Measurements from ENCODE around the gene NHERF1. TPM values are rescaled to one million over a fixed set of nuclear protein-coding genes. Genes with fewer than 3 reads are reported as not detected.

NHERF1 gene
- total and polyA plus RNA-seq, 7 donors: 2.4 to 37.1 (median 4.9) TPM

GRCh38 chr17:74734256-74734655 is 14.2 kb upstream of the NHERF1 start:
- DNase-seq (no peak), ATAC-seq (no peak)
- Histone ChIP-seq H3K9me3 (no peaks in the 10 kb centered on the region), H3K27me3 (ENCODE audit: insufficient read depth in 3 of 3, low read length in 2 of 3) (peaks cover 0 to 66% (median 27%) of the 10 kb centered on the region in 3 donors), H3K4me3 (no peak overlapping the region), H3K4me1 (no peaks in the 10 kb centered on the region), H3K27ac (no peak overlapping the region), H3K36me3 (ENCODE audit: insufficient read depth in 1 of 2, low read depth in 1 of 2) (no peaks in the 10 kb centered on the region)
- no peak for TF ChIP-seq CTCF (IDR thresholded peaks at IDR 0.05)
- intact Hi-C loops (cut with DNase I): no loop called here
- 93 to 98% (median 95%) methylated on average over 3 of the region's 3 CpGs for WGBS, 3 donors

GRCh38 chr17:74736513-74737298 is 11.7 kb upstream of the NHERF1 start, which contains the start of gene RAB37:
RAB37 (plus strand) TSS chr17:74737256; CDS start chr17:74737273, 17 bp downstream.
- Histone ChIP-seq H3K27ac (no peak within 1 kb of the TSS), H3K4me3 (peak within 1 kb of the TSS; percentile 50), H3K36me3 (ENCODE audit: insufficient read depth in 1 of 2, low read depth in 1 of 2) (no peaks in the 10 kb centered on the region), H3K9me3 (no peaks in the 10 kb centered on the region), H3K27me3 (ENCODE audit: insufficient read depth in 3 of 3, low read length in 2 of 3) (peaks cover 0 to 76% (median 29%) of the 10 kb centered on the region in 3 donors), H3K4me1 (no peaks in the 10 kb centered on the region)
- ATAC-seq (peak; percentile 36 to 76 (median 50)), DNase-seq (peak; percentile 48 to 83)
- peak; percentile 29 for TF ChIP-seq CTCF (IDR thresholded peaks at IDR 0.05)
- intact Hi-C loops (cut with DNase I): no loop called here
- 2 to 3% (median 3%) methylated on average over 45 to 67 of the region's 67 CpGs for WGBS, 3 donors

DNA sequence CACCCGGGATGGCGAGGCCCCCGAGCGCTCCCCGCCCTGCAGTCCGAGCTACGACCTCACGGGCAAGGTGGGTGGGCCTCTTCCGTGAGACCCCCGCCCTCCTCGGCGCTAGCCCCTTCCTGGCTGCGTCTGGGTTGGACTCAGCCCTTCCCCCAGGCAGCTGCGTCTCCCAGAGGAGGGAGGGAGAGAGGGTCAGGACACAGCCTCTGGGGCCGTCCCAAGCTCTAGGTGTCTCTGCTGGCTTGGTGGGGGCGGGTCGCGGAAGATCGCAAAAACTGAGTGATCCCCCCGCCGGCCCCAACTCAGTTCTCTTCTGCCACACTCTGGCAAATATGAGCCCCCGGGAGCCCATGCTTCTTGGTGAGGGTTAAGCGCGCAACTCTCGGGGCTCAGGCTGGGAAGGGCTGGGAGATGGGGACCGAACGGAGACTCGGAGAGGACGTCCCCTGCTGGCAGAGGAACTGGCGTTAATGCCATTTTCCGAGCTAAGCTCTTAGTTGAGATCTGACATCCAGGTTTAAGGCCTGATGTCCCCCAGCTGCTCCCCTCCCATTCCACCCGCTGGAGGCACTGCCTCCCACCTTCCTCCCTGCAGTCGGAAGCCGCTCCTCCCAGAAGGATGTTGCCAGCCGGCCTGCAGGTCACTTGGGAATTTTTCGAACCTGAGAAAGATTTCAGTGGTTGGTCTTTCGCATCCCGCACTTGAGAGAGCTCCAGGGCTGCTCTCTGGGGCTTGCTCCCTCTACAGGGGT is 11.0 kb upstream of the NHERF1 start:
- ATAC-seq: peak in 3 of 4 donors; percentile 14 to 36 (median 17)
- peaks cover 0 to 68% (median 27%) of the 10 kb centered on the region in 3 donors for H3K27me3 ChIP-seq (ENCODE audit: insufficient read depth in 3 of 3, low read length in 2 of 3)
- intact Hi-C loops (cut with DNase I): no loop called here
- DNase-seq: peak in 1 of 2 donors; percentile 66
- no peaks in the 10 kb centered on the region for H3K36me3 ChIP-seq (ENCODE audit: insufficient read depth in 1 of 2, low read depth in 1 of 2)
- no peak for TF ChIP-seq CTCF (IDR thresholded peaks at IDR 0.05)
- WGBS, 3 donors: 3 to 6% (median 5%) methylated on average over 30 to 38 of the region's 38 CpGs
- no peaks in the 10 kb centered on the region for H3K4me1 ChIP-seq
- no peaks in the 10 kb centered on the region for H3K9me3 ChIP-seq
- no peak overlapping the region for H3K27ac ChIP-seq
- H3K4me3 ChIP-seq: peak overlapping the region; percentile 50

DNA sequence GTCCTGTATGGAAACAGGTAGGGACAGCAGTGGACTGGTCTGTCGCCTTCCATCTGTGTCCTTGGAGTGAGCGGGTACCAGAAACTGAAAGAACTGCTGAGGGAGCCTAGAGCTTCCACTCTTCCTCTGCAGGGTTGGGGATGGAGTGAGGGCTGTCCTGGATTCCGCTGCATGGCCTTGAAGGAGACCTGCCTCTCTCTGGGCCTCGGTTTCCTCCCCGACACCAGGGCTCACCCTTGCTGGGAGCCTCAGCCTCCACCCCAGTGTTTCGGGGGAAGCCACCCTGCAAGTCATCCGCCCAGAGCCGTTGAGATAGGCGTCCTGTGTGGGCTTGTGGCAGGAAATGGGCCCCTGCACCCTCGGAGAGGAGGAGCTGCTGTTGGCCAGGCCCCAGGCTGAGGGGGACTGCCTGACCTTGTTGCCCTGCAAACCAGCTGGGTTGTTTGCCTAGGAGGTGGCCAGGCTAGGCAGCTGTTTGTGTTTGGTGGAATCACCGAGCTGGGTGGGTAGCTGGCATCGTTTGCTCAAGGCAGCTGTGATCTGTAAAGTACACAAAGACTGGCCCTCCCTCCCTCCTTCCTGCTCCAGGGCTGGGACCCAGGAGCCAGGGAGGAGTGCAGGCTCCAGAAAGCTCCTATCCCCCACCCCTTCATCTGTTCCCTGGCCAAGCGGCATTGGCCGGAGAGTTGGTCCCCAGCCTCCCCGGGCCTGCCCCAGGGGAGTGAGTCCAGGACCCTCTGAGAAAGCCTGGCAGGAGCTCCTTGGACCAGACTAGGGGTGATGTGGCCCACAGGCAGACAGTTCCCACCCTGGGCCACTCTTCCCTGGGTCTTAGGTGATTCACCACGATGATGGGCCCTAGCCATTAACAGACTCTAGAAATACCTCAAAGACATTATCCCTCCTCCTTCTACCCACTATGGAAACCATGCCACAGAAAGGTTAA is 10.1 kb upstream of the NHERF1 start:
- Histone ChIP-seq H3K36me3 (ENCODE audit: insufficient read depth in 1 of 2, low read depth in 1 of 2) (no peaks in the 10 kb centered on the region), H3K27me3 (ENCODE audit: insufficient read depth in 3 of 3, low read length in 2 of 3) (peaks cover 0 to 67% (median 25%) of the 10 kb centered on the region in 3 donors), H3K4me1 (no peaks in the 10 kb centered on the region), H3K27ac (no peak overlapping the region), H3K9me3 (no peaks in the 10 kb centered on the region), H3K4me3 (no peak overlapping the region)
- WGBS, 3 donors: 24 to 33% (median 32%) methylated on average over 16 of the region's 16 CpGs
- intact Hi-C loops (cut with DNase I): no loop called here
- DNase-seq: peak in 1 of 2 donors; percentile 70
- peak in 1 of 4 donors; percentile 23 for ATAC-seq
- TF ChIP-seq CTCF (IDR thresholded peaks at IDR 0.05): no peak

Data from psoas muscle (tissue), 8 donors.